HUES48 (cell line): ENCODE measurements around the gene MBTPS1.
"Not testable (repeated sequence)": the region's sequence is repeated elsewhere in the genome, so short reads cannot be mapped to it uniquely, and the experiment has no call there.

Source experiments
- H3K27ac ChIP-seq: one replicate; pipeline ENCODE4 v1.7.0; 2013; ENCODE audit warnings: low read depth, low read length, inconsistent platforms
- H3K27me3 ChIP-seq: 2 replicates; pipeline ENCODE4 v1.6.1; 2013; ENCODE audit warnings: mild to moderate bottlenecking, low read length; ENCODE audit not compliant: control insufficient read depth, insufficient read depth
- H3K36me3 ChIP-seq: 2 replicates; pipeline ENCODE4 v1.6.1; 2013; ENCODE audit warnings: low read length; ENCODE audit not compliant: control insufficient read depth, insufficient read depth
- H3K4me1 ChIP-seq: 2 replicates; pipeline ENCODE4 v1.6.1; 2013; ENCODE audit warnings: mild to moderate bottlenecking, low read length; ENCODE audit not compliant: control insufficient read depth, insufficient read depth
- H3K4me3 ChIP-seq: 2 replicates; pipeline ENCODE4 v1.5.1; 2013; ENCODE audit warnings: mild to moderate bottlenecking, low read depth, low read length
- H3K9ac ChIP-seq: 2 replicates; pipeline ENCODE4 v1.6.1; 2013; ENCODE audit warnings: mild to moderate bottlenecking, low read depth, low read length, moderate library complexity
- H3K9me3 ChIP-seq: 2 replicates; pipeline ENCODE4 v1.6.1; 2013; ENCODE audit warnings: low read length; ENCODE audit not compliant: control insufficient read depth, insufficient read depth

MBTPS1 gene

GRCh38 chr16:84111949-84112348, 4.8 kb downstream of the MBTPS1 start:
- H3K36me3 ChIP-seq, H3K9ac ChIP-seq, H3K27ac ChIP-seq, H3K27me3 ChIP-seq, H3K9me3 ChIP-seq, H3K4me3 ChIP-seq, H3K4me1 ChIP-seq: not testable (repeated sequence)

GRCh38 chr16:84111525-84111924, 5.2 kb downstream of the MBTPS1 start:
- no peaks in the 10 kb centered on the region for H3K27me3 ChIP-seq
- H3K36me3 ChIP-seq, result no peaks in the 10 kb centered on the region; the same call in 1 of the 2 replicates

GRCh38 chr16:84110527-84110926, 6.2 kb downstream of the MBTPS1 start:
- no peak overlapping the region for H3K4me3 ChIP-seq

More at GRCh38 chr16:84111525-84111924, 5.2 kb downstream of the MBTPS1 start:
- H3K4me1 ChIP-seq, result peaks cover 8% of the 10 kb centered on the region; the same call in 1 of the 2 replicates
- H3K9ac ChIP-seq, result no peak overlapping the region
- H3K9me3 ChIP-seq, result no peaks in the 10 kb centered on the region
- no peak overlapping the region for H3K4me3 ChIP-seq
- no peak overlapping the region for H3K27ac ChIP-seq

GRCh38 chr16:84109598-84110335, 7.0 kb downstream of the MBTPS1 start:
- Histone ChIP-seq H3K27ac (no peak overlapping the region), H3K4me1 (peaks cover 2% of the 10 kb centered on the region; the same call in 1 of the 2 replicates), H3K9ac (no peak overlapping the region), H3K36me3 (no peaks in the 10 kb centered on the region; the same call in 1 of the 2 replicates), H3K4me3 (no peak overlapping the region), H3K9me3 (no peaks in the 10 kb centered on the region), H3K27me3 (no peaks in the 10 kb centered on the region)

More at GRCh38 chr16:84110527-84110926, 6.2 kb downstream of the MBTPS1 start:
- H3K4me1 ChIP-seq, result peaks cover 7% of the 10 kb centered on the region; the same call in 1 of the 2 replicates
- H3K9me3 ChIP-seq, result no peaks in the 10 kb centered on the region
- no peaks in the 10 kb centered on the region; the same call in 1 of the 2 replicates for H3K36me3 ChIP-seq
- no peak overlapping the region for H3K27ac ChIP-seq
- no peak overlapping the region for H3K9ac ChIP-seq
- no peaks in the 10 kb centered on the region for H3K27me3 ChIP-seq

- H3K9me3 ChIP-seq, result no peaks in the 10 kb centered on the region
- H3K4me1 ChIP-seq, result peaks cover 2% of the 10 kb centered on the region; the same call in 1 of the 2 replicates
- H3K36me3 ChIP-seq, result no peaks in the 10 kb centered on the region; the same call in 1 of the 2 replicates
- no peak overlapping the region for H3K27ac ChIP-seq
- H3K9ac ChIP-seq, result no peak overlapping the region; the same call in 1 of the 2 replicates
- no peaks in the 10 kb centered on the region for H3K27me3 ChIP-seq
- no peak overlapping the region for H3K4me3 ChIP-seq
Observed at GRCh38 chr16:84107921-84108320, 8.8 kb downstream of the MBTPS1 start.

- H3K9ac ChIP-seq, result no peak overlapping the region
- peaks cover 2% of the 10 kb centered on the region; the same call in 1 of the 2 replicates for H3K4me1 ChIP-seq
- peaks cover 9% of the 10 kb centered on the region; the same call in 1 of the 2 replicates for H3K36me3 ChIP-seq
- no peaks in the 10 kb centered on the region for H3K9me3 ChIP-seq
- H3K27me3 ChIP-seq, result no peaks in the 10 kb centered on the region
- H3K4me3 ChIP-seq, result no peak overlapping the region
- H3K27ac ChIP-seq, result no peak overlapping the region
Observed at GRCh38 chr16:84105948-84106740, 10.6 kb downstream of the MBTPS1 start.

- Histone ChIP-seq H3K9me3 (no peaks in the 10 kb centered on the region), H3K27me3 (no peaks in the 10 kb centered on the region), H3K4me3 (no peak overlapping the region), H3K4me1 (no peaks in the 10 kb centered on the region; the same call in 1 of the 2 replicates), H3K36me3 (peaks cover 9% of the 10 kb centered on the region; the same call in 1 of the 2 replicates), H3K9ac (no peak overlapping the region), H3K27ac (no peak overlapping the region)
Observed at GRCh38 chr16:84105301-84105815, 11.4 kb downstream of the MBTPS1 start.

GRCh38 chr16:84104231-84104630, 12.5 kb downstream of the MBTPS1 start:
- Histone ChIP-seq H3K4me3 (no peak overlapping the region), H3K9me3 (no peaks in the 10 kb centered on the region), H3K9ac (no peak overlapping the region)

GRCh38 chr16:84103678-84104077, 13.1 kb downstream of the MBTPS1 start:
- H3K9ac ChIP-seq, result no peak overlapping the region
- no peaks in the 10 kb centered on the region for H3K9me3 ChIP-seq
- no peak overlapping the region for H3K4me3 ChIP-seq
- no peaks in the 10 kb centered on the region for H3K27me3 ChIP-seq
- no peaks in the 10 kb centered on the region for H3K4me1 ChIP-seq
- peaks cover 21% of the 10 kb centered on the region; the same call in 1 of the 2 replicates for H3K36me3 ChIP-seq
- no peak overlapping the region for H3K27ac ChIP-seq

More at GRCh38 chr16:84104231-84104630, 12.5 kb downstream of the MBTPS1 start:
- Histone ChIP-seq H3K27me3 (no peaks in the 10 kb centered on the region), H3K27ac (no peak overlapping the region), H3K4me1 (no peaks in the 10 kb centered on the region), H3K36me3 (peaks cover 16% of the 10 kb centered on the region; the same call in 1 of the 2 replicates)

GRCh38 chr16:84098939-84099338, 17.8 kb downstream of the MBTPS1 start:
- no peak overlapping the region for H3K4me3 ChIP-seq
- H3K9me3 ChIP-seq, result no peaks in the 10 kb centered on the region
- H3K36me3 ChIP-seq, result peaks cover 61% of the 10 kb centered on the region
- no peaks in the 10 kb centered on the region for H3K4me1 ChIP-seq
- no peak overlapping the region for H3K9ac ChIP-seq
- no peaks in the 10 kb centered on the region for H3K27me3 ChIP-seq
- no peak overlapping the region for H3K27ac ChIP-seq
